ENCODE measurements around the gene PSMB8.

PSMB8 gene

DNA sequence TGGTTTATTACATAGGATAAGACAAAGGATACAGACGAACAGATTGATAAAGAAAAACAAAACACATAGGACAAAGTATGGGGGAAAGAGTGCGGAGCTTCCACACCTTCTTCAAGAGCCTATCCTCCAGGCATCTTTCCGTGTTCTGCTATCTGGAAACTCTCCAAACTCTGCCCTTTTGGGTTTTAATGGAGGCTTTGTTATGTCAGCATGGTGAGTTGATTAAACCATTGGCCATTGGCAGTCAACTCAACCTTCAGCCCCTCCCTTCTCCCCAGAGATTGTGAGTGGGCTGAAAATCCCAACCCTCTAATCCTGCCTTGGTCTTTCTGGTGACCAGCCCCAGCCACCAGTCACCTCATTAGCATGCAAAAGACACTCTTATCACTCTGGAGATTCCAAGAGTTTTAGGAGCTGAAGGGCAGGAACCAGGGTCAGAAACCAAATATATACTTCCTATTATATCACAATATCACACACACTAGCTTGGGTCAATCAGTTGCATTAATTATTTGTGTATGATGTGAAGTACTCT, 50.9 kb downstream of the PSMB8 start:
- no peak for DNase-seq
